ENCODE measurements around the gene NLGN1.

The NLGN1 gene

DNA sequence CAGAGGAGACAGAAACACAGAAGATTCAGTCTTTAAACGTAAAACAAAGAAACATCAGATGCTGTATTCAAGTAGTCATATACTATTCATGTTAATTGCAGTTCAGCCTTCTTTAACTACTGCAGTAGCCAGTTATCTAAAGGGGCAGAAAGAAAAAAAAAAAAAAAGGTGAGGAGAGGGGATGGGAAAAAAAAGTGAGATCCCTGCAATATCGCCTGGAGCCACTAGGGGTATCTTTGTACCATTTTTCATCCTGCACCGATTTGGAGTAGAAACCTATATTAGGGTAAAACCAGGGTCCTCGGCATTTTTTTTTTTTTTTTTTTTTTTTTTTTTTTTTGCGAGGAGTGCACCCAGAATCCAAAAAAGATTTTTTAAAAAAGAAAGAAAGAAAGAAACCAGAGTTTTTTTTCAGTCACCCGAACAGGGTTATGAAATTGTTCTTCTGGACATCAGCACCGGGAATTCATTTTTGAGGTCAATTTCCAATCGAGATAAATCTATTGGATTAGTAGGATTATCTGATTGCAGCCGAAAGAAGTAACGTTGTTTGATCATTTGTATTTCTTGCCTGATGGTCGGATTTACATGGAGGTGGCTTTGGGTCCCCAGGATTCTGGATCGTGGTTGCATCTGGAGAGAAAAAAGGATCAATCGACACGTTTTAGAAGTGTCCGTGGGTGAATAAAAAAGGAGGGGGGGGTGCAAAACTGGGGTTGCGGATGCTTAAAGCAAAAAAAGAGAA lies 186.7 kb downstream of the NLGN1 start:
- DNase-seq (ENCODE audit: extremely low spot score), result peak; percentile 39
- TF ChIP-seq ELF4 (IDR thresholded peaks at IDR 0.05), result no peak
- TF ChIP-seq L3MBTL2 (conservative IDR thresholded peaks at IDR 0.05), result peak; percentile 28; the same call in 1 of the 2 replicates
- no peak for TF ChIP-seq HDGF (IDR thresholded peaks at IDR 0.05; ENCODE audit: borderline replicate concordance)
- no peak for TF ChIP-seq FOXK2 (IDR thresholded peaks at IDR 0.05)
- peak; percentile 97 for TF ChIP-seq ZNF384 (IDR thresholded peaks at IDR 0.05)
- TF ChIP-seq, protein P1, sequence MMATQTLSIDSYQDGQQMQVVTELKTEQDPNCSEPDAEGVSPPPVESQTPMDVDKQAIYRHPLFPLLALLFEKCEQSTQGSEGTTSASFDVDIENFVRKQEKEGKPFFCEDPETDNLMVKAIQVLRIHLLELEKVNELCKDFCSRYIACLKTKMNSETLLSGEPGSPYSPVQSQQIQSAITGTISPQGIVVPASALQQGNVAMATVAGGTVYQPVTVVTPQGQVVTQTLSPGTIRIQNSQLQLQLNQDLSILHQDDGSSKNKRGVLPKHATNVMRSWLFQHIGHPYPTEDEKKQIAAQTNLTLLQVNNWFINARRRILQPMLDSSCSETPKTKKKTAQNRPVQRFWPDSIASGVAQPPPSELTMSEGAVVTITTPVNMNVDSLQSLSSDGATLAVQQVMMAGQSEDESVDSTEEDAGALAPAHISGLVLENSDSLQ (IDR thresholded peaks at IDR 0.05), result no peak
- ChIA-PET POLR2A (no interaction called here), CTCF (interaction anchor here (0.6 to 0.7 kb wide), 5 partner anchors 104 to 1436 kb away, joined by 3 to 5 read pairs (median 3); no protein-coding TSS in a partner anchor)

DNA sequence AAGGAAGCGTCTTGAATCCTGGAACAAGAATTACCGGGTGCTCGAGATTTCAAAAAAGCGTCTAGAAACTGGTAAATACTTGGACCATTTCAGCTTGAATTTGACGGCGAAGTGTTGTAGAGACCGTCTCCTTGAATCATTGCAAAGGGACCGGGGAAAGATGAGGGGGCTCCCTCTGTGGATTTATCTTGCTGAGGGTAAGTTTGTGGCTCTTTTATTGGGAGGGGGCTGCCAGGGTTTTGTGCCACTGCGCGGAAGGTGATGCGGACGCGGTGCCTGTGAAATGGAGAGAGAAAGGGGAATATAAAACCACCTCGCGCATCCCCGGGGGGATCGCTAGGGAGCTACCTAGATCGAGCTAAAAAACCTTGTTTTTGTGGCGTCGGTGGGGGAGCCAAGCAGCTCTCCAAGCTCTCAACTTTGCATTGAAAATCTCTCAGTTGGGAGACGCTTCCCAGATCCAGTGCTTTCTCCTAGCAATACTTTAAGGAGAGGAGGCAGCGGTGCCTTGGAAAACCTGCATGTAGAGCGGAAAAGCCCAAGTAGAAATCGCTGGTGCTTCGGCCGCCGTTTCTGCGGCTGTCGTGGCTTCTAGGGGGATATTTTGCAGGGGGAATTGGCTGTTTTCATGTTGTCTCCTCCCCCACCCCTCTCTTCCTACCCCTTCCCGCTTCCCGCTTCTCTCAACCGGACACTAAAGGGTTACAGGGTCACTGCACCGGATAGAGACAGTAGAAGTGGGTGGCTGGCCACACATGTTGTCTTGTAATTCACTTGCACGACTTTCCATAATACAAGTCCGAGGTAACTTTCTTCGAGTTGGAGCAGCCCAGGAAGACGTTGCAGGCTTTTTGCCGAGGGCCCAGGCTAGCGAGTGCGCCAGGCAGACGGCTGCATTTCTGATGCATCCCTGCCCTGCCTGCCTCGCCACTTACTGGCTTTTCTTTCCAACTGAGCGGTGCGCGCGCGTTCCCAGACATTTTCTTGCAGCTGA lies 187.6 kb downstream of the NLGN1 start:
- peak; percentile 52 for DNase-seq (ENCODE audit: extremely low spot score)
- peak; percentile 40; the same call in 1 of the 2 replicates for TF ChIP-seq L3MBTL2 (conservative IDR thresholded peaks at IDR 0.05)
- no peak for TF ChIP-seq ZNF384 (IDR thresholded peaks at IDR 0.05)
- ChIA-PET POLR2A (no interaction called here), CTCF (interaction anchor here (0.8 to 1.2 kb wide), 3 partner anchors 10 to 609 kb away, joined by 3 read pairs; no protein-coding TSS in a partner anchor)

DNA sequence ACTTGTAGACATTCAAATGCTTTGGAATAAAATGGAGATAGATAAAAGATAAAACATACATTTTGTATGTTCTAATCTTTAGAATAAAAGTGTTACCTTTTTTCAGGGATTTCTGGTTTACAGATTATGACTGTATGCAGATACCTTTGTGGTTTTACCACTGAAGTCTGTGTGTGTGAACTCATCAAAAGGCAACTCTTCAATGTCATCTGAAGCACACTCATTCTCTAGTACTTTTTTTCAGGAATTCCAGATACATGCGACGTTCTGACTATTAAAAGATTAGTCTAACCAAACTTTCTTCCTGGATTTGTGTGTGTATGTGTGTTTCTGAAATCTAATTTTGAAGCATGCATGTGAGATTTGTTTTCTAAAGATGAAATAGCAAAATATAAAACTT lies 188.6 kb downstream of the NLGN1 start:
- DNase-seq (ENCODE audit: extremely low spot score), result no peak
- CTCF ChIA-PET, result interaction anchor here (1.1 to 1.2 kb wide), 2 partner anchors 11 to 164 kb away, joined by 3 read pairs; no protein-coding TSS in a partner anchor
- POLR2A ChIA-PET, result no interaction called here
- no peak for TF ChIP-seq TARDBP (IDR thresholded peaks at IDR 0.05)
- TF ChIP-seq, protein P1 (IDR thresholded peaks at IDR 0.05), result peak; percentile 70
- no peak for TF ChIP-seq NFRKB (IDR thresholded peaks at IDR 0.05)

DNA sequence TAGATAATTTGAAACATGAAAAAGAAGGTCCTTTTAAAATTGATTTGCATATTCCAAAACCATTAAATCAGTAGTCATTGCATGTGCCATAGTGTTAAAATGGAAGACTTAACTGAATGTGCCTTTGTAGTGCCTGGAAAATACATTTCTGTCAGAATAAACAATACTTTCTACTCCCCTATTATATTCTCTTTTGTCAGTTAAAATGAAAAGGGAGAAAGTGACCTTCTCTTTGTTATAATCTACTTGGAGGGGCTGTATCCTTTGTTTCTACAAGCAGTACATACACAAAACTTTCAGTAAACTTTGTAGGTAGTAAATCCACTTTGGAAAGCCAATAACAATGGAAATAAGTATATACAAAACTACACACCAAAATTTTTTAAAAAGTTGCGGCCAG lies 189.5 kb downstream of the NLGN1 start:
- no peak for TF ChIP-seq NFRKB (IDR thresholded peaks at IDR 0.05)
- TF ChIP-seq FOXK2 (IDR thresholded peaks at IDR 0.05), result no peak
- no peak for TF ChIP-seq TARDBP (IDR thresholded peaks at IDR 0.05)
- no peak for TF ChIP-seq ELF4 (IDR thresholded peaks at IDR 0.05)
- no peak for DNase-seq (ENCODE audit: extremely low spot score)
- ChIA-PET POLR2A (no interaction called here), CTCF (no interaction called here)

DNA sequence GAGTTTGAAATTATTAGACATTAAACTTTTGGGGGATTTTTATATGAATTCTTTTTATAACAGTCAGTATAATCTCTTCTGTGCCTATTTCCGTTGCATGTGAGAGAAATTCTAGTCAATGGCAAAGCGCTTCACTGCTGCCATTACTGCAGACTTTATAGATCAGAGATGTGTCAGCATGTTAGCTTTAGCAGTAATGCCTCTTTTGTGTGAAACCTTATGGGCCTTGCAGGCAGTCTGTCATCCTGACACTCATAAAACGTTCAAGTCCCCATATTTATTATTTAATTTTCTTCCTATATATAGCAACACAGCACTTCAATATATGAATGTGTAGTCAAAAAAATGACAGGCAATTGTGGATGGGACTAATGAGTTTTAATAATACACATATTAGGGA lies 191.0 kb downstream of the NLGN1 start:
- ChIA-PET CTCF (no interaction called here), POLR2A (no interaction called here)
- TF ChIP-seq NFRKB (IDR thresholded peaks at IDR 0.05) (no peak), FOXK2 (IDR thresholded peaks at IDR 0.05) (no peak), TARDBP (IDR thresholded peaks at IDR 0.05) (no peak), FOXA1 (IDR thresholded peaks at IDR 0.05) (no peak), BHLHE40 (IDR thresholded peaks at IDR 0.05; ENCODE audit: borderline replicate concordance) (no peak), CTBP1 (IDR thresholded peaks at IDR 0.05; ENCODE audit: borderline replicate concordance) (no peak), HDGF (IDR thresholded peaks at IDR 0.05; ENCODE audit: borderline replicate concordance) (no peak), SP1 (IDR thresholded peaks at IDR 0.05) (no peak)
- TF ChIP-seq, protein P1 (IDR thresholded peaks at IDR 0.05), result peak; percentile 52
- DNase-seq (ENCODE audit: extremely low spot score), result no peak

DNA sequence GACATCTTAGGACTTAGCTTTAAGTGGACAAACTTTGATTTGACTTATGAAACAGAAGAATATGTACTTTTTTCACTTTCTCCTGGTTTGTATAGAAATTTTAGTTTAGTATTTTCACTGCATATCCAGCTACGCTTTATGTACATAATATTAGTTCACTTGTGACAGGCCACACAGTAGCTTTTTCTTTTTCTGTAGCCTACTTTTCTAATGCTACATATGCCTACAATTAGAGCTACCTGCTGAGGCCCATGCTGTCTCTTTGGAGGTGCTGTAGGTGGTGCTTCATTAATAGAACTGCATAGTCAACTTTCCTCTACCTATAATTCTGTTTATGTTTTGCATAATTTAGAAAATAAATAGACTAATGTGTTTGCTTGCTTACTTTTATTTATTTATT lies 191.6 kb downstream of the NLGN1 start:
- ChIA-PET CTCF (no interaction called here), POLR2A (no interaction called here)
- TF ChIP-seq FOXA1 (IDR thresholded peaks at IDR 0.05) (no peak), CTBP1 (IDR thresholded peaks at IDR 0.05; ENCODE audit: borderline replicate concordance) (no peak), LEF1 (IDR thresholded peaks at IDR 0.05; ENCODE audit: borderline replicate concordance) (no peak), FOXK2 (IDR thresholded peaks at IDR 0.05) (no peak), TARDBP (IDR thresholded peaks at IDR 0.05) (no peak), SUZ12 (IDR thresholded peaks at IDR 0.05) (no peak), BHLHE40 (IDR thresholded peaks at IDR 0.05; ENCODE audit: borderline replicate concordance) (no peak), HDGF (IDR thresholded peaks at IDR 0.05; ENCODE audit: borderline replicate concordance) (no peak), SP1 (IDR thresholded peaks at IDR 0.05) (no peak), NFRKB (IDR thresholded peaks at IDR 0.05) (no peak), ELF4 (IDR thresholded peaks at IDR 0.05) (no peak), ZNF384 (IDR thresholded peaks at IDR 0.05) (no peak), ARNT (IDR thresholded peaks at IDR 0.05) (no peak)
- TF ChIP-seq, protein P1 (IDR thresholded peaks at IDR 0.05), result no peak
- no peak for DNase-seq (ENCODE audit: extremely low spot score)
